NCI-H345 (cell line): ENCODE measurements around the gene ATXN1L.
"Not testable (repeated sequence)": the region's sequence is repeated elsewhere in the genome, so short reads cannot be mapped to it uniquely, and the experiment has no call there.

Source experiments
- DNase-seq: peaks from one replicate; lab custom pipeline; 2025; lab: John Stamatoyannopoulos, UW

Gene ATXN1L

DNA sequence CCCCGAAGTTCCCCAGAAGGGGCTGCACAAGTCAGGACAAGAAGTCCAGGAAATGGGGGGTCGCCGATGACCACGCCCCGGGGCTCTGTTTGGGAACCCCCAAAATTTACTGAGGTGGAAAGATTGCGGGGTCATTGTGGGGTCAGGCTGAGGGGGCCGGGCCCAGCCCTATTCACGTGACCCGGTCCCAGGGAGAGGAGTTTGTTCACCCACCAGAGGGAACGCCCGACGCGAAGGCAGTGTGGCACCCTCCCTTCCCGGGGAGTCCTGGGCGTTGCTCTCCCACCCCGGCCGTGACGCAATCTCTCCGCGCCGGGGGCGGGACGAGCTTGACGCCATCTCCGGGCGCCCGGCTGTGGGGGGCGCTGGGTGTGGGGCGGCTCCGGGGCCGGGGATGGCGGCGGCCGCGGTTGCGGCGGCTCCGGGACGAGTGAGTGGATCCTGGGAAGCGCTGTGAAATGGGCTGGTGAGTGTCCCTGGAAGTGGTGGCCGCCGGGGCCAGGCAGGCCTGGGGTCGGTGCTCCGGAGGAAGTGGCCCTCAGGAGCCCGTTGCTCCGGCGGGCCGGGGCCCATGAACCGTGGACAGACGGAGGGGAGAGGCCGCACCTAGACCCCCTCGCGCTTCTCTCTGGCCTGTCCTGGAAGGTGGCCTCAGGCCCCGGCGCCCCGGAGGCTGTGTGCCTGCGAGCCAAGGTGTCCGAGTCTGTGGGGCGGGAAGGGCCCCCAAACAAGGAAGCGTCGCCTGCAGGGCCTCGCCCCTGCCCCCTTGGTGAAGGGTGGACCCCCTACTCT is at the start of gene ATXN1L:
Gene ATXN1L (plus strand): TSS at position 338 of the 792 bp plus-strand sequence. CDS start 3,765 bp downstream, outside the sequence.
- DNase-seq, result peak; percentile 87

- DNase-seq, result no peak
These were observed 49.2 kb upstream of the ATXN1L start for GRCh38 chr16:71796501-71797097.

DNA sequence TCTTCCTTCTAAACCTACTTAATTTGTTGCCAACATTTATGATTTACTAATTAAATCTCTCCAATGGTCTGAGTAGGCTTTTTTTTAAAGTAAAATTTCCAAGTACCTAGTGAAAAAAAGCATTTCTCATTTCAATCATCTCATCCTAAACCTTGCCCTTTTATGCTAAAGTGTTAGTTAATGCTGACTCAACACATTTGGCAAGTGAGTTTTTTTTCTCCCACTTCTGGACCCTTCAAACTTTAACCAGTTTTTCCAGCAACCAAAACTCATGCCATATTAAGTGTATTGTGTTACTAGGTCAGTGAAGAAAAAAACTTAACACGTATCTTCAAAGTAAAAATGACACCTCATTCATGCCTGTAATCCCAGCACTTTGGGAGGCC is 42.5 kb upstream of the ATXN1L start:
- no peak for DNase-seq

- no peak for DNase-seq
These were observed 37.7 kb upstream of the ATXN1L start for GRCh38 chr16:71807905-71808592.

DNA sequence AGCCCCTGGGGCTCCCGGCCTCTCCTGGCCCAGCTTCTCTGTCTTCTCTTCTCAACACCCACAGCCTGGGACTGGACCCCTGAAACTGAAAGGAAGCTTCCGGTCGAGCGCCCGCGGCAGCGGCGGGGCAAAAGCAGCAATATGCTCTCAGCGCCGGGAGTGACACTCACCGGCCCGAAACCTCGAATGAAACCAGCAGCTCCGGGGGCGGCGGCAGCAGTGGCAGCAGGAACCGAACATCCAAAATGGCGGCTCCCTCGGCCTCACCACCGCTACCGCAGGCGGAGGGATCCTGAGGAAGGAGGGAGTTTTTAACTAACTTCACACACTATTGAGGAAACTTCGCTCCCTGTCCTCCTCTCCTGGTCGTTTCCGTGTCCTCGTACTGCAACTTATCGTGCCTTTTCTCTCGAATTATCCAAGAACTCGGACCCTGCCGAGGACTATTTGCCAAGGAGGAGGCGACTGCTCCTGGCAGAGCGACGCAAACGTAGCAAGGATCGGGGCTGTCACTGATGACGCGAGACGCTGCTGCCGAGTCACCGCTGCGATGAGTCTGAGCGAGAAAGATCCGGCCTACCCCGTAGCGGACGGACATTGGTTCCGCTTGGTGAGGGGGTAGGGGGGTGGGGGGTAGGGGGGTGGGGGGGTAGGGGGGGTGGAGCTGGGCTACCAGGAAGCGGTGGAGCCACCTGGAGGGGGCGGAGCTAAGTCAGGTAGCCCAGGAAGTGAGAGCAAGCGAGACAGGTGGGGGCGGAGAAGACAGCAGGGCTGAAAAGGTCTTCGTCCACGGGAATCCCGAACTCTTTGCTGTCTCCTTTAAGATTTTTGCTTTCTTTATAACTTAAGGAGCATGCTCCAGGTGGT is 37.0 kb upstream of the ATXN1L start, which contains the start of gene AP1G1:
Gene AP1G1 (minus strand): TSS at position 242 of the 867 bp plus-strand sequence. CDS start 19,355 bp downstream, outside the sequence.
- peak; percentile 96 for DNase-seq

- not testable (repeated sequence) for DNase-seq
These were observed 35.6 kb upstream of the ATXN1L start for GRCh38 chr16:71810155-71810530.

DNA sequence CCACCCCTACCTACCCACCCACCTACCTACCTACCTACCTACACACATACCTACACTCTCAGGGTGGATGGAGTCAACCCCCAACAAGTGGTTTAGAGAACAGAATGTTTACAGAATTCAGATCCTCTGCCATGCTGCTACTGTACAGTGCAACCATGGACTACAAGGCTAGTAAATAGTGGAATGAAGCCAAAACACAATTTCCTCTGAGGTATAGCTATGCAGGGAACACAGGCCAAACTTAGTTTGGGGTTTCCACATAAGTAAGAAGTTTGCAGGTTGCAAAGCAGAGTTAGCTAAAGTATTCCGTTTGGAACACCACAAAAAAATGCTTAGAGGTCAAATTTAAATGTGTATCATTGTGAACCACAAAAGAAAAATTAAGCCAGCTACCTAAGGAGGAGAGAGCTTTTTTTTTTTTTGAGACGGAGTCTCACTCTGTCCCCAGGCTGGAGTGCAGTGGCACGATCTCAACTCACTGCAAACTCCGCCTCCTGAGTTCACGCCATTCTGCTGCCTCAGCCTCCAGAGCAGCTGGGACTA is 34.4 kb upstream of the ATXN1L start:
- DNase-seq, result no peak

DNA sequence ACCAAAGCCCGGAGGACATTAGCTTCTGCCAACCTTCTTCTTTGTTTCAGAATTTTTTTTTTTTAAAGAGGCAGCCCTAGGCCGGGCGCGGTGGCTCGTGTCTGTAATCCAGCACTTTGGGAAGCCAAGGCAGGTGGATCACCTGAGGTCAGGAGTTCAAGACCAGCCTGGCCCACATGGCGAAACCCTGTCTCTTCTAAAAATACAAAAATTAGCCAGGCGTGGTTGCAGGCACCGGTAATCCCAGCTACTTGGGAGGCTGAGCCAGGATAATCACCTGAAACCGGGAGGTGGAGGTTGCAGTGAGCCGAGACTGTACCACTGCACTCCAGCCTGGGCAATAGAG is 28.6 kb upstream of the ATXN1L start:
- not testable (repeated sequence) for DNase-seq

DNA sequence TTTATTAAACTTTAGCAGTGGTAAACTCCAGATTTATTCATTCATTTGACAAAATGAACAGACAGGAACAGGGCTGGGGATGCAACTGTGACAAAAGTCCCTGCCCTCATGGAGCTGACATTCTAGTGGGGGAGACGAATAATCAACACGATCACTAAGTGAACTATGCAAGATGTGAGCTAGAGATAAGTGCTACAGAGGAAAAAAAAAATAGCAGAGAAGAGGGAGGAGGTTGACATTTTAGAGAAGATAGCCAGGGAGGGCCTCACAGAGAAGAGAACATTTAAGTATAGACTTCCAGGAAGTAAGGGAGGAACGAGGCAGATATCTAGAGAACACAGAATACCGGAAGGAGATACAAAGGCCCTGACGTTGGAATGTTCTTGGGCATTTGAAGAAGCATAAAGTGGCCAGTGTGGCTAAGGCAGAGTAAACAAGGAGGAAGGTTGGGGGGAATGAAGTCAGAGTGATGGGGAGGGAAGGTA is 19.2 kb upstream of the ATXN1L start:
- no peak for DNase-seq

- DNase-seq, result no peak
These were observed 15.4 kb upstream of the ATXN1L start for GRCh38 chr16:71830359-71830758.

GRCh38 chr16:71831698-71832097 is 14.1 kb upstream of the ATXN1L start:
- not testable (repeated sequence) for DNase-seq

GRCh38 chr16:71832112-71832511 is 13.7 kb upstream of the ATXN1L start:
- DNase-seq, result not testable (repeated sequence)

- DNase-seq, result no peak
These were observed 11.5 kb upstream of the ATXN1L start for GRCh38 chr16:71834291-71834690.

GRCh38 chr16:71837150-71837549 is 8.6 kb upstream of the ATXN1L start:
- no peak for DNase-seq

DNA sequence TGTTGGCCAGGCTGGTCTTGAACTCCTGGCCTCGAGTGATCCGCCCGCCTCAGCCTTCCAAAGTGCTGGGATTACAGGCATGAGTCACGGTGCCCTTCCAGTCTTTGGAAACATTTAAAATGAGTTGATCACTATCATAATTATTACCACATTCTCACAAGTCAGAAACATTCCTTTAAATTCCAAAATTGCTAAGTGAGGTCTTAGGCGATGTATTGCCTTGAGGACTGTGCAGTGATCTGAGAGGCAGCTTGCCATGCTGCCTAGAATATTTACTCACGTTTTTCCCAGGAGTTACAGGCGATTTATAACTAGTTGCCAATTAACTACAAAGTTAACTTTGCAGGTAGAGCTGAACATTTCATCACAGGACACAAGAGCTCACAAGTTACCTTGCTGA is 5.7 kb upstream of the ATXN1L start:
- DNase-seq, result no peak

DNA sequence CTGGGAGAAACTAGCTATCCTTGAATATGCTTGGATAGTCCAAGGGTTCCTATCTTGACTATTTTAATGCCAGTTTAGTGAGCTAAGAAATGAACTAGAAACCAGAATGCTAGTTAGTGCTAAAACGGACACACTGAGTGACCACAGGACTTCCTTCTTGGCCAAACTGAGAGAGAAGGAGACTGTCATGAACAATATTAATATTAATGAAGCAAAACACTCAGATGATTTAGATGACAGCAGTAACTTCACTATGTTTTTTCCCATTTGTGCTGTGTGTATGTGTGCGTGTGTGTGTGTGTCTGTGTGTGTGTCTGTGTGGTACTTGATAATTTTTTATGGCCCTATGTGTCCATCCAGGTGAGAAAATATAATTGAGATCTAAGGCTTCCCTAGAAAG is 2.2 kb upstream of the ATXN1L start:
- no peak for DNase-seq

GRCh38 chr16:71846431-71846830 is 655 bp downstream of the ATXN1L start:
- DNase-seq, result no peak

DNA sequence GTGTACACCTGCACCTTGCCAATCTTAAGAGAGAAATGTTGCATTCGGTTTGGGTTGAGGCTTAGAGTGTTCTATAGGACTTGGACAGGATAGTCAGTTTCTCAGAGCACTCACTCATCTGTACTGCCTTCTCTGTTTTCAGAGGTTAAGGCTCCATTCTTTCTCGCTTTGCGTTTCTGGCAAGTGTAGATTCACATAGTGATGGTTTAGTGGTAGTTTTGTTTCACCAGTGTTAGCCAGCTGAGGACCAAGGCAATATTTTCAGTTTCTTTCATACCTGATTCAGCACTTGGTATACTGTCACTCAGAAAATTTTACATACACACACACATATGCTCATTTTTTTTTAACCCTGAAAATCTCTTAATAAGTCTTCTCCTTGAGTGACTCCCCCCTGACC is 1.3 kb downstream of the ATXN1L start:
- DNase-seq, result no peak

- DNase-seq, result no peak
These were observed 2.8 kb downstream of the ATXN1L start for GRCh38 chr16:71848622-71849021.

DNA sequence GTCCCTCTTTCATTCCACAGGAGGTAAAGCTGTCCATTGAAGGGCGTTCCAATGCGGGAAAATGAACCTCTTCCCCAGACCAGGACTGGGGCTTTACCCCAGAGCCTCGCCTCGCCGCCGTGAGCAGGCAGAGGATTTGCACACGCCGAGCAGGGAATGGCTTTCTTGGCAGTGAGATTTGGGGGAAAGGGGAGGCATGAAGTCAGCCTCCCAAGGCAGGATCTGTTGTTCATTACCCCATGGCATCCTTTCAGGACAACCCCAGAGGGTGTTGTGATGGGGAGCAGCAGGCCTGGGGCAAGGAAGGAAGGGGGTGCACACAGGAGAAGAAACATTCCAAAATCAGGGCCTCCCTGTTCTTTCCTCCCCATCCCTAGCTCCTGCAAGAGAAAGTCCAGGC is 6.0 kb downstream of the ATXN1L start:
- DNase-seq, result no peak

- DNase-seq, result no peak
These were observed 6.4 kb downstream of the ATXN1L start for GRCh38 chr16:71852158-71852557.

DNA sequence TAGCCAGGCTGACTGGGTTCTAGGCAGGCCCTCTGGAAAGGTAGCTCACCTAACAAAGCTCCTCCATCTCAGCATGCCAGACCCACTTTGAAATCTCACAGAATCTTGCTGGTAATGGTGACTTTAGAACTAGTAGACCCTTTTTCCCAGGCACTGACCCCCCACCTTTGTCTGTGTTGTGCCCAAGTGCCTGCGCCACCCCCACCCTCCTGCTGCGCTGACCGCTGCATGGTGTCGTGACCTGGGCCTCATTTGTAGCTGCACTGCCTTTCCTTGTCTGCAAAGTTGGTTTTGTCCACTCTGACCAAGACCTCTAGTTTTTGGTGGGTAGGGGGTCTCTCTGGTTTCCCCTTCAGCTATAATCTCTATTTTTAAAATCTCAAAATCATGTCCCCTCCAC is 6.8 kb downstream of the ATXN1L start:
- no peak for DNase-seq
